PC-3 (cell line): ENCODE measurements around the gene PCSK9. TPM values are rescaled to one million over a fixed set of nuclear protein-coding genes. Genes with fewer than 3 reads are reported as not detected.
A peak's percentile ranks its signal among the peaks of the same experiment; 100 is the strongest.

Source experiments
- ATAC-seq: fragments of 200-7000 bp; cut with Tn5 transposase; 2 replicates; pipeline ENCODE4 v1.9.1; 2020; ENCODE audit warnings: mild to moderate bottlenecking, moderate library complexity
- BruUV-seq: library from RNA; stranded (reverse); fragments of 400-500 nt; replicated peaks from 2 replicates; lab custom pipeline; 2021; lab: Mats Ljungman, UMichigan
- CTCF ChIA-PET: fragments of 300-600 bp; sonication (Branson Sonifier 250); formaldehyde crosslinking; loops from one replicate; lab custom pipeline; 2022; ENCODE audit warnings: antibody characterized with exemption; lab: Charles Lee
- POLR2A ChIA-PET: fragments of 300-600 bp; sonication (Branson Sonifier 250); formaldehyde crosslinking; loops from one replicate; lab custom pipeline; 2022; ENCODE audit warnings: antibody characterized with exemption; ENCODE audit not compliant: unreplicated experiment; lab: Charles Lee
- DNase-seq: peaks from one replicate; pipeline ENCODE4 v3.0.0-alpha.2; 2015
- H2AFZ ChIP-seq: fragments of 300-600 bp; sonication (generic); 2 replicates; pipeline ENCODE4 v1.6.0; 2016; ENCODE audit warnings: antibody characterized with exemption, low read length
- H3F3A ChIP-seq: fragments of 300-600 bp; sonication (generic); one replicate; pipeline ENCODE4 v1.6.0; 2017; ENCODE audit warnings: antibody characterized with exemption, low read length, control low read depth, mild to moderate bottlenecking; ENCODE audit not compliant: unreplicated experiment
- H3K27ac ChIP-seq: fragments of 300-600 bp; sonication (generic); 2 replicates; pipeline ENCODE4 v1.5.1; 2016; ENCODE audit warnings: mild to moderate bottlenecking, low read length
- H3K27me3 ChIP-seq: fragments of 300-600 bp; sonication (generic); 2 replicates; pipeline ENCODE4 v1.6.1; 2016; ENCODE audit warnings: low read length, mixed read lengths
- H3K36me3 ChIP-seq: fragments of 300-600 bp; sonication (generic); 2 replicates; pipeline ENCODE4 v1.6.1; 2016; ENCODE audit warnings: low read depth, mixed run types, low read length, mixed read lengths
- H3K4me1 ChIP-seq: fragments of 300-600 bp; sonication (generic); 2 replicates; pipeline ENCODE4 v1.5.1; 2016; ENCODE audit warnings: low read length; ENCODE audit not compliant: insufficient read depth
- H3K4me2 ChIP-seq: fragments of 300-600 bp; sonication (generic); 2 replicates; pipeline ENCODE4 v1.6.0; 2016; ENCODE audit warnings: low read length
- H3K4me3 ChIP-seq: fragments of 300-600 bp; sonication (generic); 2 replicates; pipeline ENCODE4 v1.5.1; 2016; ENCODE audit warnings: mild to moderate bottlenecking, low read length, mixed read lengths
- H3K79me2 ChIP-seq: fragments of 300-600 bp; sonication (generic); 2 replicates; pipeline ENCODE4 v1.6.1; 2017; ENCODE audit warnings: low read length, mixed read lengths
- H3K9ac ChIP-seq: fragments of 300-600 bp; sonication (generic); 2 replicates; pipeline ENCODE4 v1.6.0; 2016; ENCODE audit warnings: mild to moderate bottlenecking, low read length
- H3K9me2 ChIP-seq: fragments of 300-600 bp; sonication (generic); replicated peaks from 2 replicates; pipeline ENCODE4 v1.6.1; 2016; ENCODE audit warnings: mixed run types, low read length, mixed read lengths
- H3K9me3 ChIP-seq: fragments of 300-600 bp; sonication (generic); 2 replicates; pipeline ENCODE4 v1.6.1; 2016; ENCODE audit warnings: low read length, mixed read lengths
- H4K20me1 ChIP-seq: fragments of 300-600 bp; sonication (generic); 2 replicates; pipeline ENCODE4 v1.6.1; 2016; ENCODE audit warnings: low read length, mixed read lengths
- CTCF ChIP-seq: fragments of 300-600 bp; sonication (generic); conservative IDR thresholded peaks from 2 replicates; pipeline ENCODE4 v1.5.1; 2017; ENCODE audit warnings: antibody characterized with exemption, low read depth, mild to moderate bottlenecking, low read length
- EZH2 ChIP-seq: fragments of 300-600 bp; sonication (generic); IDR thresholded peaks from one replicate; pipeline ENCODE4 v1.6.1; 2017; ENCODE audit warnings: antibody characterized with exemption, mild to moderate bottlenecking, low read length; ENCODE audit not compliant: unreplicated experiment
- EZH2phosphoT487 ChIP-seq: fragments of 300-600 bp; sonication (generic); IDR thresholded peaks from 2 replicates; pipeline ENCODE4 v1.6.1; 2018; ENCODE audit warnings: mild to moderate bottlenecking, antibody characterized with exemption, low read length, borderline replicate concordance
- intact Hi-C: fragments of 100-400 bp; cut with micrococcal nuclease; formaldehyde crosslinking; loops from 2 replicates; pipeline ENCODE4 v1.9.0; 2023
- total RNA-seq: library from RNA; depleted of rRNA; stranded (reverse); fragments of >200 nt; gene quantifications from 2 replicates; pipeline ENCODE4 v1.2.3, GENCODE V29; 2014

The PCSK9 gene
- total RNA-seq, 1 experiment from 2014 or later = 6.8 TPM

DNA sequence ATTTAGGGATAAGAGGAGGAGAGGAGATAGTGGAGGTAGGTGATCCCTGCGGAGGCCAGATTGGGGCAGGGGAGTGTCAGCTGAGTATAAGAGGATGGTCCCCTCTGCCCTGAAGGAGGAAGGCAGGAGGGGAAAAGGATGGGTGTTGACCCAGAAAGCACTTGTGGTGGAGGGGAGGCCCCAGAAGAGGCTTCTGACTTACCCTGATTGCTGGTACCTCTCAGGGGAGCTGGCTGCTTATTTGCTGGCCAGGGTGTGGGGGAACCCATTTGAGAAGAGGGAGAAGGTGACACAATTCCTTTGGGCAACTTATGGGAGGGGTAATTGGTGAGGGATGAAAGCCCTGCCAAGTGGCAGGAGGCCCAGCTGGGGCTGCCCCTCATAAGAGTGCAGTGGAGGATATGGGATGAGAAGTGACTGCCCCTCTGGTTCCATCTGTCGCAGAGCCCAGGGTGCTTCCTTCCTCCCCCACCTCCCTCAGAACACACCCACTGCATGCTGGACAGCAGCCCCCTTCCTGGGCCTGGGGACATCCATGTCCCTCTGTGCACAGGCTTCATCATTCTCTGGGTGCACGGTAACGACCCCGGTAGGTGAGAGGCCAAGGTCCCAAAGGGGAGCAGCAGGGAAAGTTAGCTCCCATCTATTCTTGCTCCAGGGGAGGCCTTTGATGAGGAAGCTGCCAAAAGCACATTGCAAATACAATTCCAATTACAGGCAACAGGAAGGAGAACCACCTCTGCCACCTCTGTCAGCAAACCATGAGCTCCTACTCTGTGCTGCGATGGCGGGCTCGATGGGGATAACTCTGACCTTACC, 1.4 kb upstream of the PCSK9 start:
- Histone ChIP-seq H3K27me3 (peaks cover 8% of the 10 kb centered on the region), H3K4me2 (no peak overlapping the region), H3K4me1 (peaks cover 11% of the 10 kb centered on the region; the same call in 1 of the 2 replicates), H3K9me3 (no peaks in the 10 kb centered on the region), H4K20me1 (no peaks in the 10 kb centered on the region), H3F3A (no peaks in the 10 kb centered on the region), H3K79me2 (no peaks in the 10 kb centered on the region), H3K36me3 (no peaks in the 10 kb centered on the region), H3K27ac (no peak overlapping the region), H2AFZ (no peak overlapping the region), H3K4me3 (no peak overlapping the region), H3K9me2 (no peaks in the 10 kb centered on the region), H3K9ac (no peak overlapping the region)
- BruUV-seq = no TSS peak
- DNase-seq (no peak), ATAC-seq (no peak)
- CTCF ChIA-PET = no interaction called here
- intact Hi-C loops = no loop called here
- TF ChIP-seq EZH2phosphoT487 (no peak), EZH2 (no peak), CTCF (no peak)
- POLR2A ChIA-PET = no interaction called here

GRCh38 chr1:55038552-55038838, 853 bp upstream of the PCSK9 start:
- ChIA-PET POLR2A (no interaction called here), CTCF (no interaction called here)
- no peak for DNase-seq
- intact Hi-C loops = no loop called here
- Histone ChIP-seq H3K27ac (no peak overlapping the region), H3K4me1 (peaks cover 11% of the 10 kb centered on the region; the same call in 1 of the 2 replicates), H4K20me1 (no peaks in the 10 kb centered on the region), H3K36me3 (no peaks in the 10 kb centered on the region), H3K9ac (no peak overlapping the region), H3K4me3 (no peak overlapping the region), H3K4me2 (no peak overlapping the region), H3K9me3 (no peaks in the 10 kb centered on the region), H3K27me3 (peaks cover 8% of the 10 kb centered on the region), H3K79me2 (no peaks in the 10 kb centered on the region), H3K9me2 (no peaks in the 10 kb centered on the region), H2AFZ (no peak overlapping the region), H3F3A (no peaks in the 10 kb centered on the region)
- BruUV-seq = no TSS peak
- TF ChIP-seq EZH2 = no peak
- TF ChIP-seq EZH2phosphoT487 = no peak
- no peak for TF ChIP-seq CTCF
- ATAC-seq = no peak

DNA sequence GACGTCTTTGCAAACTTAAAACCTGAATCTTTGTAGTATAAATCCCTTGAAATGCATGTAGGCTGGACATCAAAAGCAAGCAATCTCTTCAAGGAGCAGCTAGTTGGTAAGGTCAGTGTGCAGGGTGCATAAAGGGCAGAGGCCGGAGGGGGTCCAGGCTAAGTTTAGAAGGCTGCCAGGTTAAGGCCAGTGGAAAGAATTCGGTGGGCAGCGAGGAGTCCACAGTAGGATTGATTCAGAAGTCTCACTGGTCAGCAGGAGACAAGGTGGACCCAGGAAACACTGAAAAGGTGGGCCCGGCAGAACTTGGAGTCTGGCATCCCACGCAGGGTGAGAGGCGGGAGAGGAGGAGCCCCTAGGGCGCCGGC, 390 bp upstream of the PCSK9 start:
- Histone ChIP-seq H3F3A (no peaks in the 10 kb centered on the region), H3K4me3 (peak overlapping the region; percentile 73; the same call in 1 of the 2 replicates), H2AFZ (peak overlapping the region; percentile 77), H3K4me2 (peak overlapping the region; percentile 92), H3K9me3 (no peaks in the 10 kb centered on the region), H3K4me1 (peaks cover 11% of the 10 kb centered on the region; the same call in 1 of the 2 replicates), H4K20me1 (no peaks in the 10 kb centered on the region), H3K9ac (no peak overlapping the region), H3K9me2 (no peaks in the 10 kb centered on the region), H3K27ac (no peak overlapping the region), H3K36me3 (no peaks in the 10 kb centered on the region), H3K27me3 (peaks cover 8% of the 10 kb centered on the region), H3K79me2 (no peaks in the 10 kb centered on the region)
- BruUV-seq = no TSS peak
- no peak for DNase-seq
- intact Hi-C loops = no loop called here
- no peak for TF ChIP-seq CTCF
- no peak for TF ChIP-seq EZH2
- no peak for TF ChIP-seq EZH2phosphoT487
- CTCF ChIA-PET = no interaction called here
- ATAC-seq = no peak
- POLR2A ChIA-PET = no interaction called here
